ENCODE measurements around the gene MBP. TPM values are rescaled to one million over a fixed set of nuclear protein-coding genes. Genes with fewer than 3 reads are reported as not detected.

Gene MBP
- total and polyA plus RNA-seq, 2 experiments from 2014 or later = 18.4 to 22.9 TPM

DNA sequence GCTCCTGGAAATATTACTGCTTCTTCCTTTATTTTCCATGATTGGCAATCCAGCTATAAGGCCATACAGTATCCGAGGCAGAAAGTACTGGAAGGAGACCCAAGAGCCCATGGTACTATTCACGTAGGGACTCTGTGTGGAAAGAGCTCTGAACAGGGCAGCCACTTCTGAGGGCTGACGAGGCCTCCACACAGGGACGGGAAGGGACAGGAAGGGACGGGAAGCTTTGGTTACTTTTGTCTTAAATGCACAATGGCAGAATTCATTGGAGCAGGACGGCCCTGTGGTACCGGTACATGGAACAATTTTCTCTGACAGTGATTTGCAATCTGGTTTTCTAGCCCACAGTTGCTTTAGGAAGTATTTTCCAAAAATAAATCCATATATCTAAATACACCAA, 102.4 kb downstream of the MBP start:
- no peak overlapping the region for H2AFZ ChIP-seq
- TF ChIP-seq CREB1 (CRISPR knock-in tag; IDR thresholded peaks at IDR 0.05; ENCODE audit: low read depth) = no peak
- TF ChIP-seq NANOG (IDR thresholded peaks at IDR 0.05; ENCODE audit: borderline replicate concordance) = no peak
- no peak for TF ChIP-seq EZH2 (IDR thresholded peaks at IDR 0.05; ENCODE audit: low read depth, unreplicated experiment)
- no peak for TF ChIP-seq EZH2phosphoT487 (IDR thresholded peaks at IDR 0.05; ENCODE audit: unreplicated experiment)
- TF ChIP-seq JUNB (IDR thresholded peaks at IDR 0.05; ENCODE audit: unreplicated experiment) = no peak
- TF ChIP-seq, protein P1, sequence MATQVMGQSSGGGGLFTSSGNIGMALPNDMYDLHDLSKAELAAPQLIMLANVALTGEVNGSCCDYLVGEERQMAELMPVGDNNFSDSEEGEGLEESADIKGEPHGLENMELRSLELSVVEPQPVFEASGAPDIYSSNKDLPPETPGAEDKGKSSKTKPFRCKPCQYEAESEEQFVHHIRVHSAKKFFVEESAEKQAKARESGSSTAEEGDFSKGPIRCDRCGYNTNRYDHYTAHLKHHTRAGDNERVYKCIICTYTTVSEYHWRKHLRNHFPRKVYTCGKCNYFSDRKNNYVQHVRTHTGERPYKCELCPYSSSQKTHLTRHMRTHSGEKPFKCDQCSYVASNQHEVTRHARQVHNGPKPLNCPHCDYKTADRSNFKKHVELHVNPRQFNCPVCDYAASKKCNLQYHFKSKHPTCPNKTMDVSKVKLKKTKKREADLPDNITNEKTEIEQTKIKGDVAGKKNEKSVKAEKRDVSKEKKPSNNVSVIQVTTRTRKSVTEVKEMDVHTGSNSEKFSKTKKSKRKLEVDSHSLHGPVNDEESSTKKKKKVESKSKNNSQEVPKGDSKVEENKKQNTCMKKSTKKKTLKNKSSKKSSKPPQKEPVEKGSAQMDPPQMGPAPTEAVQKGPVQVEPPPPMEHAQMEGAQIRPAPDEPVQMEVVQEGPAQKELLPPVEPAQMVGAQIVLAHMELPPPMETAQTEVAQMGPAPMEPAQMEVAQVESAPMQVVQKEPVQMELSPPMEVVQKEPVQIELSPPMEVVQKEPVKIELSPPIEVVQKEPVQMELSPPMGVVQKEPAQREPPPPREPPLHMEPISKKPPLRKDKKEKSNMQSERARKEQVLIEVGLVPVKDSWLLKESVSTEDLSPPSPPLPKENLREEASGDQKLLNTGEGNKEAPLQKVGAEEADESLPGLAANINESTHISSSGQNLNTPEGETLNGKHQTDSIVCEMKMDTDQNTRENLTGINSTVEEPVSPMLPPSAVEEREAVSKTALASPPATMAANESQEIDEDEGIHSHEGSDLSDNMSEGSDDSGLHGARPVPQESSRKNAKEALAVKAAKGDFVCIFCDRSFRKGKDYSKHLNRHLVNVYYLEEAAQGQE (IDR thresholded peaks at IDR 0.05; ENCODE audit: unreplicated experiment) = no peak
- TF ChIP-seq ZNF462 (CRISPR knock-in tag; IDR thresholded peaks at IDR 0.05) = no peak
- no peak for TF ChIP-seq ETS1 (IDR thresholded peaks at IDR 0.05)
- Mint-ChIP-seq H3K9me3 (peaks cover 11% of the 10 kb centered on the region), H3K4me1 (no peaks in the 10 kb centered on the region), H3K27ac (no peak overlapping the region), H3K27me3 (ENCODE audit: insufficient read depth, low read depth, poor library complexity) (peaks cover 3% of the 10 kb centered on the region), H3K4me3 (no peak overlapping the region), H3K36me3 (ENCODE audit: low read depth) (peaks cover 16% of the 10 kb centered on the region)
- H3K27ac ChIP-seq (ENCODE audit: low read depth) = no peak overlapping the region
- no peak overlapping the region for H3K4me2 ChIP-seq
- H3K9me2 ChIP-seq (ENCODE audit: insufficient read depth) = no peaks in the 10 kb centered on the region
- H4K20me1 ChIP-seq (replicated peaks; ENCODE audit: insufficient read depth) = no peaks in the 10 kb centered on the region
- DNase-seq (ENCODE audit: low spot score) (no peak), ATAC-seq (no peak)
- H3K4me1 ChIP-seq (ENCODE audit: insufficient read depth) = no peaks in the 10 kb centered on the region
- no peaks in the 10 kb centered on the region for H3K79me2 ChIP-seq (replicated peaks; ENCODE audit: insufficient read depth)
- no peaks in the 10 kb centered on the region for H3K36me3 ChIP-seq (ENCODE audit: insufficient read depth)
- no peaks in the 10 kb centered on the region for H3K27me3 ChIP-seq (ENCODE audit: insufficient read depth)
- no peaks in the 10 kb centered on the region for H3F3A ChIP-seq (replicated peaks; ENCODE audit: low read depth)
- no peak overlapping the region for H3K4me3 ChIP-seq

Measured in GM23338 (cell line).